Measurements from ENCODE around the gene ZCCHC14.

The ZCCHC14 gene

DNA sequence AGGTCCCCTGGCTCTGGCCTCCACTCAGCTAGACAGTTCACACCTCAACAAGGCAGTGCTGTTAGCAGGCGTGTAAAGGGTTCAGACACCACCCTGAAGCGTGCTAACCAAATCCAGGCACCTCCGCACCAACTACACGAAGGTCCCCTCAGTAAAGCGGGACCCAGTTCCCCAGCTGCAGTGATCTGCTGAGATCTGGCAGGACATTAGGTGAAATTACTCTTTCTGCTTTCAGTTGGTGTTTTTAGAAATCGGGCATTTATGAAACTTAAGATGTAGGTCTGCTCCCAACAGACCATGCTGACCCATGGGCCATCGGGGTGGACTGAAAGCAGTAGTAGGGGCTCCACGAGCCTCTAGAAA, 136.4 kb downstream of the ZCCHC14 start:
- DNase-seq = no peak

Data from AML-193 (cell line).